Thoracic aorta (tissue), 2 donors: Measurements from ENCODE around the gene CCDC91. TPM values are rescaled to one million over a fixed set of nuclear protein-coding genes. Genes with fewer than 3 reads are reported as not detected.

Source experiments
- ATAC-seq: fragments of 150-250 bp; one replicate; pipeline ENCODE4 v1.8.0; 2017; ENCODE audit warnings: low read depth; ENCODE audit not compliant: insufficient number of reproducible peaks, low FRiP score
- DNase-seq: peaks from one replicate; pipeline ENCODE4 v3.0.0-alpha.2; 2020; ENCODE audit warnings: low spot score
- H3K27ac ChIP-seq, 2 donors: fragments of 200-600 bp; sonication (generic); 1 replicate in 1 of 2; 2 replicates in 1 of 2; pipeline ENCODE4 v1.5.1; 2016; ENCODE audit warnings: mild to moderate bottlenecking in 2 of 2, moderate library complexity in 2 of 2
- H3K27me3 ChIP-seq: fragments of 200-600 bp; sonication (generic); replicated peaks from 2 replicates; pipeline ENCODE4 v1.6.0; 2016; ENCODE audit warnings: mild to moderate bottlenecking; ENCODE audit not compliant: insufficient read depth
- H3K36me3 ChIP-seq: fragments of 200-600 bp; sonication (generic); one replicate; pipeline ENCODE4 v1.5.1; 2016
- H3K4me1 ChIP-seq, 2 donors: fragments of 200-600 bp; sonication (generic); 1 replicate in 1 of 2; 2 replicates in 1 of 2; pipeline versions ENCODE4 v1.5.1 to v1.6.0; 2016; ENCODE audit warnings: low read depth in 2 of 2, mild to moderate bottlenecking in 1 of 2; ENCODE audit not compliant: control insufficient read depth in 1 of 2
- H3K4me3 ChIP-seq: fragments of 200-600 bp; sonication (generic); 2 replicates; pipeline ENCODE4 v1.5.1; 2016; ENCODE audit warnings: mild to moderate bottlenecking
- H3K9me3 ChIP-seq: fragments of 200-600 bp; sonication (generic); 2 replicates; pipeline ENCODE4 v1.5.1; 2016
- total RNA-seq, 2 donors: library from RNA; depleted of rRNA; stranded (reverse); fragments of >200 nt; gene quantifications; one replicate each; pipeline versions ENCODE4 v1.1.0 to v1.2.3, GENCODE V29; 2016
- TF ChIP-seq, protein P1 (sequence below): fragments of 200-600 bp; sonication (generic); IDR thresholded peaks from one replicate; pipeline ENCODE4 v1.5.1; 2019; ENCODE audit warnings: antibody characterized with exemption

The CCDC91 gene
- total RNA-seq, 2 donors from 2014 or later: 26.6 to 27.6 TPM

- no peak overlapping the region for H3K27ac ChIP-seq
- H3K36me3 ChIP-seq: no peaks in the 10 kb centered on the region
- peaks cover 6 to 8% of the 10 kb centered on the region in 2 donors for H3K4me1 ChIP-seq
- TF ChIP-seq, protein P1, sequence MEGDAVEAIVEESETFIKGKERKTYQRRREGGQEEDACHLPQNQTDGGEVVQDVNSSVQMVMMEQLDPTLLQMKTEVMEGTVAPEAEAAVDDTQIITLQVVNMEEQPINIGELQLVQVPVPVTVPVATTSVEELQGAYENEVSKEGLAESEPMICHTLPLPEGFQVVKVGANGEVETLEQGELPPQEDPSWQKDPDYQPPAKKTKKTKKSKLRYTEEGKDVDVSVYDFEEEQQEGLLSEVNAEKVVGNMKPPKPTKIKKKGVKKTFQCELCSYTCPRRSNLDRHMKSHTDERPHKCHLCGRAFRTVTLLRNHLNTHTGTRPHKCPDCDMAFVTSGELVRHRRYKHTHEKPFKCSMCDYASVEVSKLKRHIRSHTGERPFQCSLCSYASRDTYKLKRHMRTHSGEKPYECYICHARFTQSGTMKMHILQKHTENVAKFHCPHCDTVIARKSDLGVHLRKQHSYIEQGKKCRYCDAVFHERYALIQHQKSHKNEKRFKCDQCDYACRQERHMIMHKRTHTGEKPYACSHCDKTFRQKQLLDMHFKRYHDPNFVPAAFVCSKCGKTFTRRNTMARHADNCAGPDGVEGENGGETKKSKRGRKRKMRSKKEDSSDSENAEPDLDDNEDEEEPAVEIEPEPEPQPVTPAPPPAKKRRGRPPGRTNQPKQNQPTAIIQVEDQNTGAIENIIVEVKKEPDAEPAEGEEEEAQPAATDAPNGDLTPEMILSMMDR: no peak
- no peak for ATAC-seq
- no peaks in the 10 kb centered on the region for H3K27me3 ChIP-seq
- no peak overlapping the region for H3K4me3 ChIP-seq
- no peaks in the 10 kb centered on the region for H3K9me3 ChIP-seq
- no peak for DNase-seq
Measured at GRCh38 chr12:28343713-28344112, 153.5 kb downstream of the CCDC91 start.

DNA sequence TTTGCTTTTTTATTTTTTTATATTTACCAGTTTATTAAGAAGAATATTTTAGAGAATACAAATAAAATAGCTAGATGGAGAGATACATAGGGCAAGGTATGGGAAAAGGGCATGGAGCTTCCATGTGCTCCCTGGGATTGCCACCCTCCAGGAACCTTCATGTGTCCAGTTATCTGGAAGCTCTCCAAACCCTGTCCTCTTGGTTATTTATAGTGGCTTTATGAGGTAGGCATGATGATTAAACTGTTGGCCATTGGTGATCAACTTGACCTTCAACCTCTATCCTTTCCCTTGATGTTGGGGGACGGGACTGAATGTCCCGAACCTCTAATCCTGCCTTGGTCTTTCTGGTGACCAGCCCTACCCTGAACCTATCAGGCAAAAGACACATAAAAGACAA is 156.3 kb downstream of the CCDC91 start:
- TF ChIP-seq, protein P1: no peak
- H3K4me1 ChIP-seq: peaks cover 6 to 8% of the 10 kb centered on the region in 2 donors
- no peaks in the 10 kb centered on the region for H3K36me3 ChIP-seq
- no peak for ATAC-seq
- H3K4me3 ChIP-seq: no peak overlapping the region
- no peaks in the 10 kb centered on the region for H3K9me3 ChIP-seq
- H3K27me3 ChIP-seq: no peaks in the 10 kb centered on the region
- no peak overlapping the region for H3K27ac ChIP-seq
- no peak for DNase-seq

GRCh38 chr12:28349196-28349595 is 158.9 kb downstream of the CCDC91 start:
- TF ChIP-seq, protein P1: no peak
- no peaks in the 10 kb centered on the region for H3K36me3 ChIP-seq
- no peak for DNase-seq
- no peaks in the 10 kb centered on the region for H3K9me3 ChIP-seq
- ATAC-seq: no peak
- peaks cover under 1 to 2% of the 10 kb centered on the region in 2 donors for H3K4me1 ChIP-seq
- H3K27ac ChIP-seq: no peak overlapping the region
- no peak overlapping the region for H3K4me3 ChIP-seq
- H3K27me3 ChIP-seq: no peaks in the 10 kb centered on the region

GRCh38 chr12:28350502-28350901 is 160.2 kb downstream of the CCDC91 start:
- Histone ChIP-seq H3K9me3 (no peaks in the 10 kb centered on the region), H3K27ac (no peak overlapping the region), H3K4me3 (no peak overlapping the region), H3K27me3 (no peaks in the 10 kb centered on the region), H3K36me3 (no peaks in the 10 kb centered on the region), H3K4me1 (no peaks in the 10 kb centered on the region)
- DNase-seq: no peak
- ATAC-seq: no peak
- TF ChIP-seq, protein P1: no peak

DNA sequence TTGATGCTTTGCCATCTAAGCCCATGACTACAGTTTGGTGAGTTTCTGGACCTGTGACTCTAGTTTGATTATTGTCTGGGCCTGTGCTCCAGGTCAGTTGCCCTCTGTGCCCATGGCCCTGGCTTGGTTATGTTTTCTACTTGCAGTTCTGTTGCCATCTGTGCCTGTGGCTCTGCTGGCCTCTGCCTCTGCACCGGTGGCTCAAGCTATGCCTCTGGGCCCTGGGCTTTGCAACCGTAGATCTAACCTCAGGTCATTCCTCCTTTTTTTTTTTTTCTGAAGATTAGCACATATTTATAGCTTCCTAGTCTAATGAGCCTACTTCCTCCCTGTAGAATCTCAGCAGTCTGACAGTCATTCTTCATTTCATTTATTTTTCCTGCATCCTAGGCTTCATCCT is 161.2 kb downstream of the CCDC91 start:
- TF ChIP-seq, protein P1: no peak
- DNase-seq (no peak), ATAC-seq (no peak)
- Histone ChIP-seq H3K4me1 (no peaks in the 10 kb centered on the region), H3K4me3 (no peak overlapping the region), H3K36me3 (no peaks in the 10 kb centered on the region), H3K27ac (no peak overlapping the region), H3K9me3 (no peaks in the 10 kb centered on the region), H3K27me3 (no peaks in the 10 kb centered on the region)
